ENCODE data around the gene ATP6V0D1.

ATP6V0D1 gene

GRCh38 chr16:67460961-67461360, 20.0 kb downstream of the ATP6V0D1 start:
- DNase-seq: no peak

- no peak for DNase-seq
Observed at GRCh38 chr16:67460168-67460567, 20.8 kb downstream of the ATP6V0D1 start.

GRCh38 chr16:67459861-67460150, 21.2 kb downstream of the ATP6V0D1 start:
- no peak for DNase-seq

- peak; percentile 20 for DNase-seq
Observed at GRCh38 chr16:67459066-67459860, 21.7 kb downstream of the ATP6V0D1 start.

- DNase-seq: no peak
Observed at GRCh38 chr16:67458121-67458641, 22.8 kb downstream of the ATP6V0D1 start.

GRCh38 chr16:67457611-67458010, 23.3 kb downstream of the ATP6V0D1 start:
- DNase-seq: no peak

GRCh38 chr16:67456391-67457081, 24.4 kb downstream of the ATP6V0D1 start:
- DNase-seq: peak; percentile 8

- DNase-seq: no peak
Observed at GRCh38 chr16:67454852-67455251, 26.1 kb downstream of the ATP6V0D1 start.

- no peak for DNase-seq
Observed at GRCh38 chr16:67454104-67454503, 26.9 kb downstream of the ATP6V0D1 start.

- DNase-seq: no peak
Observed at GRCh38 chr16:67451704-67452435, 29.1 kb downstream of the ATP6V0D1 start.

GRCh38 chr16:67451061-67451703, 29.8 kb downstream of the ATP6V0D1 start:
- DNase-seq: no peak

GRCh38 chr16:67449739-67450138, 31.2 kb downstream of the ATP6V0D1 start:
- no peak for DNase-seq

- no peak for DNase-seq
Observed at GRCh38 chr16:67449336-67449735, 31.6 kb downstream of the ATP6V0D1 start.

GRCh38 chr16:67448580-67448979, 32.4 kb downstream of the ATP6V0D1 start:
- no peak for DNase-seq

- peak; percentile 30 for DNase-seq
Observed at GRCh38 chr16:67447508-67448076, 33.4 kb downstream of the ATP6V0D1 start.

GRCh38 chr16:67446968-67447507, 33.9 kb downstream of the ATP6V0D1 start:
- no peak for DNase-seq

GRCh38 chr16:67445913-67446907, 34.7 kb downstream of the ATP6V0D1 start:
- no peak for DNase-seq

GRCh38 chr16:67445441-67445912, 35.5 kb downstream of the ATP6V0D1 start:
- no peak for DNase-seq

- DNase-seq: no peak
Observed at GRCh38 chr16:67445126-67445426, 35.9 kb downstream of the ATP6V0D1 start.

- peak; percentile 73 for DNase-seq
Observed at GRCh38 chr16:67444259-67445125, 36.5 kb downstream of the ATP6V0D1 start.
